ENCODE measurements around the gene BATF.

DNA sequence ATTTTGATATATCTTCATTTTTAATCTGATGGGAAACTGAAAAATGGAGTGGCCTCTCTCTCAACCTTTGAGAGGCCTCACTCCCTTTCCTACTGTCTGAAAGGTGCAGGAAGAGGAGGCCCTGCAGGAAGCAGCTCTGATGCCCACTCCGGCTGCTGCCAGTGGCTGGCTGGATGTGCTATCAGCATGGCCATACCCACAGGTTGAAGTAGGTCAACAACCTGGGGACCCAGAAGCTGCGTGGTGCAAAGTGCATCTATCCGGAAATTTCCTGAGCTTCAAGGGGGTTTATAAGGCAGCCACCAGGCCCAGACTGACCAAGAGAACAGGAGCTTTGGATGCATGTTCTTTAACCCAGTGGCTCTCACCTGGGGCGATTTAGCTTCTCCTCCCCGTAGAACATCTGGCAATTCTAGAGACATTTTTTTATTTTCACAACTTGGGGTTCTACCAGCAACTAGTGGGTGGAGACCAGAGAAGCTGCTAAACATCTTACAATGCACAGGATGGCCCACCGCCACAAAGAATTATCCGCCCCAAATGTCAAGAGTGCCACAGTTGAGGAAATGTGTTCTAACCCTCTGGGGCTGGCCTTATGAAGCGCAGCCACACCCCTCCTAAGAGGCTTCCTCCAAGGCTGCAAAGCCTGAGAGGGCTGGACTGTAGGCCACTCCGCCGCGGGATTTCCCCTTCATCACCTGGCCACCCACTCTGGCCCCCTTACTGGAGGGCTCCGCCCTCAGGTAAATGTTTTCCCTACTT is 8.2 kb upstream of the BATF start:
- no peak for TF ChIP-seq POLR2A (IDR thresholded peaks at IDR 0.05; ENCODE audit: control extremely low read depth in 1 of 2, low read depth in 2 of 2, low read length in 2 of 2)
- no peak for TF ChIP-seq HDAC2 (IDR thresholded peaks at IDR 0.05; ENCODE audit: borderline replicate concordance in 1 of 2, low read depth in 2 of 2, low read length in 2 of 2)
- no peak for TF ChIP-seq EP300 (IDR thresholded peaks at IDR 0.05; ENCODE audit: borderline replicate concordance in 1 of 2, low read depth in 2 of 2, low read length in 2 of 2)
- no peak for TF ChIP-seq CREB1 (IDR thresholded peaks at IDR 0.05)
- no peak for TF ChIP-seq CTCF (IDR thresholded peaks at IDR 0.05; ENCODE audit: control extremely low read depth in 1 of 3, insufficient read depth in 1 of 3, low read depth in 1 of 3, low read length in 3 of 3)
- no peak for TF ChIP-seq PHF8 (conservative IDR thresholded peaks at IDR 0.05; ENCODE audit: low read depth, low read length)

Measured in H1 (cell line).